D721Med (cell line): ENCODE measurements around the gene TOP2B.

ENCODE experiments used
- DNase-seq: peaks from one replicate; pipeline ENCODE4 v3.0.0; 2011; ENCODE audit warnings: low spot score; ENCODE audit not compliant: insufficient read length
- FAIRE-seq: peaks from 2 replicates; lab custom pipeline; 2011; peaks lifted over from hg19 to GRCh38; lab: Jason Lieb, UNC
- CTCF ChIP-seq: IDR thresholded peaks from 2 replicates; pipeline ENCODE4 v1.5.1; 2012; ENCODE audit warnings: mild to moderate bottlenecking, control low read depth; ENCODE audit not compliant: insufficient read depth; ENCODE audit errors: missing control alignments

The TOP2B gene

GRCh38 chr3:25652921-25653320 is 11.8 kb downstream of the TOP2B start:
- TF ChIP-seq CTCF = no peak
- FAIRE-seq = no peak
- DNase-seq = no peak

- FAIRE-seq = peak; percentile 70
- no peak for DNase-seq
- TF ChIP-seq CTCF = no peak
These were observed 15.5 kb downstream of the TOP2B start for GRCh38 chr3:25648925-25649830.

- FAIRE-seq (peak; percentile 97), DNase-seq (peak; percentile 26)
- peak; percentile 95 for TF ChIP-seq CTCF
These were observed 16.6 kb downstream of the TOP2B start for GRCh38 chr3:25648107-25648535.

- DNase-seq (no peak), FAIRE-seq (no peak)
- no peak for TF ChIP-seq CTCF
These were observed 29.7 kb downstream of the TOP2B start for GRCh38 chr3:25635038-25635437.

- DNase-seq (no peak), FAIRE-seq (no peak)
- TF ChIP-seq CTCF = no peak
These were observed 30.8 kb downstream of the TOP2B start for GRCh38 chr3:25633919-25634318.

GRCh38 chr3:25631989-25632388 is 32.7 kb downstream of the TOP2B start:
- TF ChIP-seq CTCF = no peak
- FAIRE-seq (no peak), DNase-seq (no peak)

- no peak for TF ChIP-seq CTCF
- no peak for FAIRE-seq
- DNase-seq = no peak
These were observed 43.6 kb downstream of the TOP2B start for GRCh38 chr3:25621087-25621486.
